ENCODE measurements around the gene HDGFL3. TPM values are rescaled to one million over a fixed set of nuclear protein-coding genes. Genes with fewer than 3 reads are reported as not detected.

Gene HDGFL3
- total RNA-seq, 1 donor: 27.5 TPM

DNA sequence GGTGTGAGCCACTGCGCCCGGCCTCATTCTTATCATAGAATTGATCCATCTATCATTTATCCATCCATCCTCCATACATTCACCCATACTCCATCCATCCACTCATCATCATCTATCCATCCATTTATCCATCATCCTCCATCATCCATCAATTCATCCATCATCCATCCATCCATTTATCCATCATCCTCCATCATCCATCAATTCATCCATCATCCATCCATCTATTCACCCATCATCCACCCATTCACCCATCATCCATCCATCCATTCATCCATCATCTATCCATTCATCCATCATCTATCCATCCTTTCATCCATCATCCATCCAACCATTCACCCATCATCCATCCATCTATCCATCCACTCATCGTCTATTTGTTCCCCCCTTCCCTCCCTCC, 96.5 kb downstream of the HDGFL3 start:
- Histone ChIP-seq H3K9me3 (ENCODE audit: low read depth, low read length) (no peaks in the 10 kb centered on the region), H2AFZ (ENCODE audit: low read length) (no peak overlapping the region), H3K4me1 (ENCODE audit: insufficient read depth, low read length) (peaks cover 5% of the 10 kb centered on the region), H3K36me3 (ENCODE audit: insufficient read depth, low read length) (no peaks in the 10 kb centered on the region), H3K27ac (ENCODE audit: low read depth, low read length) (no peak overlapping the region), H3K4me3 (ENCODE audit: insufficient read depth, low read length) (no peak overlapping the region), H3K4me2 (ENCODE audit: insufficient read depth, low read length) (no peak overlapping the region), H3K79me2 (ENCODE audit: insufficient read depth, low read length) (no peaks in the 10 kb centered on the region), H4K20me1 (ENCODE audit: insufficient read depth, low read length) (no peaks in the 10 kb centered on the region), H3K27me3 (ENCODE audit: insufficient read depth, low read length) (peaks cover 23% of the 10 kb centered on the region)
- TF ChIP-seq, protein P1, sequence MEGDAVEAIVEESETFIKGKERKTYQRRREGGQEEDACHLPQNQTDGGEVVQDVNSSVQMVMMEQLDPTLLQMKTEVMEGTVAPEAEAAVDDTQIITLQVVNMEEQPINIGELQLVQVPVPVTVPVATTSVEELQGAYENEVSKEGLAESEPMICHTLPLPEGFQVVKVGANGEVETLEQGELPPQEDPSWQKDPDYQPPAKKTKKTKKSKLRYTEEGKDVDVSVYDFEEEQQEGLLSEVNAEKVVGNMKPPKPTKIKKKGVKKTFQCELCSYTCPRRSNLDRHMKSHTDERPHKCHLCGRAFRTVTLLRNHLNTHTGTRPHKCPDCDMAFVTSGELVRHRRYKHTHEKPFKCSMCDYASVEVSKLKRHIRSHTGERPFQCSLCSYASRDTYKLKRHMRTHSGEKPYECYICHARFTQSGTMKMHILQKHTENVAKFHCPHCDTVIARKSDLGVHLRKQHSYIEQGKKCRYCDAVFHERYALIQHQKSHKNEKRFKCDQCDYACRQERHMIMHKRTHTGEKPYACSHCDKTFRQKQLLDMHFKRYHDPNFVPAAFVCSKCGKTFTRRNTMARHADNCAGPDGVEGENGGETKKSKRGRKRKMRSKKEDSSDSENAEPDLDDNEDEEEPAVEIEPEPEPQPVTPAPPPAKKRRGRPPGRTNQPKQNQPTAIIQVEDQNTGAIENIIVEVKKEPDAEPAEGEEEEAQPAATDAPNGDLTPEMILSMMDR (IDR thresholded peaks at IDR 0.05; ENCODE audit: extremely low read depth, low read depth, low read length): no peak
- DNase-seq (ENCODE audit: insufficient read length, low spot score, missing footprints): no peak

- H4K20me1 ChIP-seq (ENCODE audit: insufficient read depth, low read length): no peaks in the 10 kb centered on the region
- DNase-seq (ENCODE audit: insufficient read length, low spot score, missing footprints): no peak
- H3K36me3 ChIP-seq (ENCODE audit: insufficient read depth, low read length): no peaks in the 10 kb centered on the region
- no peak overlapping the region for H2AFZ ChIP-seq (ENCODE audit: low read length)
- H3K79me2 ChIP-seq (ENCODE audit: insufficient read depth, low read length): no peaks in the 10 kb centered on the region
- TF ChIP-seq, protein P1 (IDR thresholded peaks at IDR 0.05; ENCODE audit: extremely low read depth, low read depth, low read length): no peak
- no peaks in the 10 kb centered on the region for H3K9me3 ChIP-seq (ENCODE audit: low read depth, low read length)
- peaks cover 5% of the 10 kb centered on the region for H3K4me1 ChIP-seq (ENCODE audit: insufficient read depth, low read length)
- no peak overlapping the region for H3K4me3 ChIP-seq (ENCODE audit: insufficient read depth, low read length)
- H3K4me2 ChIP-seq (ENCODE audit: insufficient read depth, low read length): no peak overlapping the region
- H3K27ac ChIP-seq (ENCODE audit: low read depth, low read length): no peak overlapping the region
- H3K27me3 ChIP-seq (ENCODE audit: insufficient read depth, low read length): peaks cover 23% of the 10 kb centered on the region
These were observed 97.2 kb downstream of the HDGFL3 start for GRCh38 chr15:83110381-83110780.

DNA sequence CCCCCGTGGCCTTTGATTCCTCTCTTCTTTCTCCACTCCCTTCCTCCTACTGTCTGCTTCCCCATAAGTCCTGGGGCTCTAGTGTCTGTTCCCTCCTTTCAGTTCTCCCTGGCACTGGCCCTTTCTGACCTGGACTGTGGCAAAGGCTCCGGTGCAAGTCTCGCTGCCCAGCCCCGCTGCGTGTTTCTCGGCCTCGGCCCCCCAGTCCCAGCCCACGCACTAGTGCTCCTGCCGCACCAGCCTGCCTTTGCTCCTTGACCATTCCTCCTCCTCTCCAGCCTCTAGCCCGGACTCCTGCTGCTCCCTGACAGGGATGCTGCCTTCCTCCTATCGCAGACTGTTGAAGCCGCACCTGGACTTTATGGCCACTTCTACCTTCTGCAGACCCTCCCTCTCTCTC, 98.1 kb downstream of the HDGFL3 start:
- Histone ChIP-seq H3K36me3 (ENCODE audit: insufficient read depth, low read length) (no peaks in the 10 kb centered on the region), H3K4me2 (ENCODE audit: insufficient read depth, low read length) (no peak overlapping the region), H3K4me1 (ENCODE audit: insufficient read depth, low read length) (peaks cover 5% of the 10 kb centered on the region), H3K9me3 (ENCODE audit: low read depth, low read length) (no peaks in the 10 kb centered on the region), H2AFZ (ENCODE audit: low read length) (no peak overlapping the region), H3K27ac (ENCODE audit: low read depth, low read length) (no peak overlapping the region), H3K79me2 (ENCODE audit: insufficient read depth, low read length) (no peaks in the 10 kb centered on the region), H4K20me1 (ENCODE audit: insufficient read depth, low read length) (no peaks in the 10 kb centered on the region), H3K27me3 (ENCODE audit: insufficient read depth, low read length) (peaks cover 23% of the 10 kb centered on the region), H3K4me3 (ENCODE audit: insufficient read depth, low read length) (no peak overlapping the region)
- TF ChIP-seq, protein P1 (IDR thresholded peaks at IDR 0.05; ENCODE audit: extremely low read depth, low read depth, low read length): no peak
- no peak for DNase-seq (ENCODE audit: insufficient read length, low spot score, missing footprints)

DNA sequence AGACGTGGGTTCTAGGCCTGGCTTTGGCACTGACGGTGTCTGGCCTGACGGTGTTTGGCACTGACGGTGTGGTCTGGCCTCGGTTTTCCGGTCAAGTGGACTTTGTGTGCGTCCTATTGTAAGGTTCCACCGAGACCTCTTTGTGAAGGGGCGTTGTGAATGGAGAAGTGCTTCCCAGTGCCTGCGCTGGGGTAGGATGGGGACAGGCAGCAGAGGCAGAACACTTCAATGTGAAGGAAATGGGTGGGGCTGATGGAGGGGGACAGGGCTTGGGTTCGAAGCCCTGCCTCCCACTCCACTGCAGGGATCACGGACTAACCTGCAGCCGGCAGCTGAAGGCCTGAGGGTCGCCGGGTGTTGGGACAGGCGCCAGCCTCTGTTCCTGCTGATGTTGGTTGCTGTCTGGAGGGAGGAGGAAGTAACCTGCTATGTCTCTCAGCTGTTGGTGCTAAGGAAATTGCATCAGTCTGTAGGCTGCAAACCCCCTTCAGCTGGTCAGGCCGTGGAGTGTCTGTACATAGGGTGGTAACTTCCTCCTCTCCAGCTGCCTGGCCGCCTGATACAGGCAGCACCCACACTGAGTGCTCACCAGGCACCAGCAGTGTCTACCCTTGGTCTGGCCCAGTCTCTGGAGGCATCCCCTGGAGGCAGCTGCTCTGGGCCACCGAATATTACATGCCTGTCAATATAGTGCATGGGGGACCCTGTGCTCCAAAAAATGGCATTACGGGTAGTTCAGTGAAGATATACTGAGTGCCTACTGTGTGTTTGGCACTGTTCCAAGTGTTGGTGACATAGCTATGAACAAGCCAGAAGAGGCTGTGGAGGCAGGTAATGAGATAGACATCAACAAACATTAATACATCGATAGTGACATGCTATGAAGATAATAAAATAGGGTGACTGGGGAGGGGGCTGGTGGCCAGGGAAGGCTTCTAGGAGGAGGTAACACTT, 99.1 kb downstream of the HDGFL3 start:
- Histone ChIP-seq H2AFZ (ENCODE audit: low read length) (no peak overlapping the region), H3K4me2 (ENCODE audit: insufficient read depth, low read length) (peak overlapping the region; percentile 75), H3K9me3 (ENCODE audit: low read depth, low read length) (no peaks in the 10 kb centered on the region), H3K27ac (ENCODE audit: low read depth, low read length) (no peak overlapping the region), H3K4me1 (ENCODE audit: insufficient read depth, low read length) (peaks cover 5% of the 10 kb centered on the region), H3K36me3 (ENCODE audit: insufficient read depth, low read length) (no peaks in the 10 kb centered on the region), H3K4me3 (ENCODE audit: insufficient read depth, low read length) (no peak overlapping the region), H3K27me3 (ENCODE audit: insufficient read depth, low read length) (peaks cover 23% of the 10 kb centered on the region), H4K20me1 (ENCODE audit: insufficient read depth, low read length) (no peaks in the 10 kb centered on the region), H3K79me2 (ENCODE audit: insufficient read depth, low read length) (no peaks in the 10 kb centered on the region)
- no peak for DNase-seq (ENCODE audit: insufficient read length, low spot score, missing footprints)
- TF ChIP-seq, protein P1 (IDR thresholded peaks at IDR 0.05; ENCODE audit: extremely low read depth, low read depth, low read length): no peak
